Measurements from ENCODE around the gene LIX1L.

Gene LIX1L

DNA sequence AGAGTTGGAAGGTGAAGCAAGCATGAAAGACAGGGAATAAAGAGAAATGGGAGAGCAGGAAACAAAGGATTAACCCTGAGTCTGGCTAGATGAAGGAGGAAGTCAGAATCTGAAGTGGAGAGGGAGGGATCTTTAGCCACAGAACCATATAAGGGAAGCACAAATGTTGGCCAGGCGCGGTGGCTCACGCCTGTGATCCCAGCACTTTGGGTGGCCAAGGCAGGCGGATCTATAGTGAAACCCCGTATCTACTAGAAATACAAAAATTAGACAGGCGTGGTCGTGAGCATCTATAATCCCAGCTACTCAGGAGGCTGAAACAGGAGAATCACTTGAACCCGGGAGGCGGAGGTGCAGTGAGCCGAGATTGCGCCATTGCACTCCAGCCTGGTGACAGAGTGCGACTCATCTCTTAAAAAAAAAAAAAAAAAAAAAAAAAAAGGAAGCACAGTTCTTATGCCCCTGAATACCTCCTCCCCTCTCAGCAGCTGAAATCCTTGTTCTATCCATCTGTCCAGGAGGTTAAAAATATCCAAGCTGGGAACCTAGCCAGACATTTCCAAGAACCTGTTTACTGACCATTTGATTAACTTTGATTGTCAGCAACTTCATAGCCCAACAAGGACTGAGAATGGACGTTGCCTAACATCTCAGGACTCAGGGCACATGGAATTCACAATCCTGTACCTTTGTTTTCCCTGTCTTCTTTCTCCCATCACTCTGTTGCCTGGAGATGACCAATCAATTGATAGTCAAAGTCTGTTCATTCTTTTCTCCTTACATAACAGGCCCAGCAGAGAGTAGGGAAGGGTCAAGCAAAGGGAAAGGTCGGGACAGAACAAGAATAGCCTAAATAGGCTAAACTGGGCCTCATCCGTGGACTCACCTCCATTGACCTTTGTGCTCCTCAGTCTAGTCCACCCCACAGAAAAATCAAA, 28.0 kb upstream of the LIX1L start:
- no peak for DNase-seq (ENCODE audit: low read depth)

DNA sequence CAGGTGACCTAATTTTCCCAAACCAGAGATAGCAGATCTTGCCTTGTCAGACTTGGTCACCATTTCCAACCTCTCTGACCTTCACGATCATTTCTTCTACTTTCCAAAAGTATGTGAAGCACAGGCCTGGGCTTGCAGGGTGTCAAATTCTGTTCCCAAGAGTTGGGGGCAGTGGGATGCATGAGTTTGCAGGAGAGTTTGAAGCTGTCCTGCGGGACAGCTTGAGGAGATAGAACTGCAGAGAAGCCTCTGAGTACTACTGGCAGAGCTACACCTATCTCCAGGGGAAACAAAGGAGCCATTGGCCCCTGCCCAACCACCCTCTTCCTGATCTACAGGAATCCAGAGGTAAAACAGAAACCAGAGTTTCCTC, 27.3 kb upstream of the LIX1L start:
- DNase-seq (ENCODE audit: low read depth) = no peak

- no peak for DNase-seq (ENCODE audit: low read depth)
Measured at GRCh38 chr1:145983960-145984830, 26.4 kb upstream of the LIX1L start.

DNA sequence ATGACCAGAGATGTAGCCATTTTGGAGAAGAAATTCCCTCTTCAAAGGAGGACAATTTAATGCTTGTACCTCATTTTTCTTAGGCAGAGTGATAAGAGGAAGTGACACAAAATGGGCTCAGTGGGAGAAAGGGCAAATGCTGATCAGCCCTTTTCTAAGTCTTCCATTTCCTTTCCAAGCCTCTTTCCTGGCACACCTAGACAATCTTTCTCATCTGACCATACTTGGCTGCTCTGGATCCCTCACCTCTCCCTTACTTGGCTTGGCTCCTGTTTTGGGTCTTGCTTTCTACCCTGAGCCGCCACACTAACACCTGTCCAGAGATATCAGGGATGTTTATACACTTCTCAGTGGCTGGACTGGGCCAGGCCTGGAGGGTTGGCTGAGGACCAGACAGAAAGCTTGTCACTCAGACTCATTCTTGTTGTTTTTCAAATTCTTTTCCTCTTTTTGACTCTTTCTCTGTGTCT, 25.4 kb upstream of the LIX1L start:
- DNase-seq (ENCODE audit: low read depth) = no peak

DNA sequence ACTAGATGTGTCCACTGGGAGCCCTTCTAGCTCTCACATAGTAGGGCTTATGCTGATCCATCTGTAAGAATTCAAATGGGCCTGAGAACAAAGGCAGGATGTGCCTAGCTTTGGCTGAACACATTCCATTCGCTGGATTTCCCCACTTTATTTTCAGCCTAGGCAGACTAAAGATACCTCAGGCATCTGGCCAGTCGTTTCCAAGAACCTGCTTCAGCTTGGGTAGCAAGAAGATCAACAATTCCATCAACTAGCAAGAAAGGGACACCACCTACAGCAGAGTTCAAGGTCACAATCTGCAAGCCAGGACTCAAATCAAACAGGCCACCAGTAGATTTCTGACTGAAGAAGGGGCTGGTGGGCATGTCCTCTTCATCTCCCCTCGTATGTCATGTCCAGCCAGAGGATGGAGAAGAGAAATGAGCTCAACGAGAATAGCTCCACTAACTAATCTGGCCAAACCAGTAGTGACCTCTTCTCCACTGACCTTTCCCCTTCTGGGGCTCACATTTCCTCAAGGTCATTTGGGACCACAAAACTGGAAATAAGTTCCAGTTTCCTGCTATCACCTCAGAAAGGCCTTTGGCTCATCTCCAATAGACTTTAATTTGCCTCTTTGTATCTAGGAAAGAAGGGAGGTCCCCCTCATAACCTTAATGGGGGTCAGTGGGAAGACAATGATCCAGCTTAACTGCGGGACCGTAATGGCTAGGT, 24.4 kb upstream of the LIX1L start:
- no peak for DNase-seq (ENCODE audit: low read depth)

GRCh38 chr1:145980457-145980994, 22.7 kb upstream of the LIX1L start:
- no peak for DNase-seq (ENCODE audit: low read depth)

GRCh38 chr1:145979746-145980456, 22.1 kb upstream of the LIX1L start:
- DNase-seq (ENCODE audit: low read depth) = no peak

DNA sequence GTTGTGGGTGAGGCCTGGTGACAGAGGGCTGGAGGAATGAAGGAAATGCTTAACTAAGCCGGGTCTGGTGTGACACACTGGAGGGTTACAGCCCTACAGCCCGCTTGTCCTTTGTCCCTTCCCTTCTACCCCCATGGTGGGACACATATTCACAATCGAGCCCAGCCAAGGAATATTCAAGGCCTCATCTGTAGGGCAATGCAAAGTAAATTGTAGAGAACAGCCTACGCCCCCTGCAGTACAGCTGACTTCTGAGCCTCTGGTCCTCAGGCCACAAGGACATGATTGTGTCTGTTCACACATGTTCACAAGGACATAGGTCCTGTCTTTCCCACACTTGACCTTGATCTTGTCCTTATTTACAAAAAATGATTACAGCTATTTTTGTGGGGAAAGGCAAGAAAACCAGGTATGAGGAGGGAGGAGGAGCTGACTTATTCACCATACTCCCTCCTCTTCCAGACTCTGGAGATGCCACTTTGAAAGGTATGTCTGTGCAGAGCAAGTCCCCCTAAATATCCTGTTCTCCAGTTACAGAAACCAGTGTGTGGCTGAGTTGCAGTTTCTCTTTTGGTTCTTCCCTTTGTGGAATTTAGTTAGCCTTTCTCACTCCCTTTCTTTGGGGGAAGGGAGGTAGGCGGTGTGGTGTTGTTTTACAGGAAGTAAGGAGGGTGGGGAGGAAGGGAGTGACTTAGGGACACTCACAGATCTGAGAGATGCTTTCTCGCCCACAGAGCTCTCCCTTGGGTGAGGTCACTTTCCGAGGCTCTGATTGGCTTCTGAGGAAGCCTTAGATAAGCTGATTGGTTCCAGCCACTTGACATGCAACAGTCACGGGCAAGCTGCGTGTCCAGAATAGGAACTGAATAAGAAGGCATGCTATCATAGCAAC, 21.3 kb upstream of the LIX1L start:
- peak; percentile 58 for DNase-seq (ENCODE audit: low read depth)

DNA sequence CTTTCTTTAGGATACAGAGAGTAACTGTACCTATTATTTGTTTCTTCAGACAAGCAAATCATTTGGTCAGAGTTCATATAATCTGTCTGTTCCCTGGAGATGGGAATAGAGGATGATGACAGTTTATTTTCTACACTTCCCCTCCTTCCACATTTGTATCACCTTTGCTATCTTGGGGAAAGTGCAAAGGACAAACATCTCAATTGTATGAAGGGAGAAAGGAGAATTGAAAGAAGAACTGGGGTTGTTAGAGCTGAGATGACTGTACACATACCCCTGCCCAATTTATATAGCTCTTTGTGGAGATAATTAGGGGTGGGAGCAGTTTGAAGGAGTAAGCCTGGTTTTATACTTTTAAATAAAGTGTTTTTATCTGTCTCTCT, 20.6 kb upstream of the LIX1L start:
- DNase-seq (ENCODE audit: low read depth) = no peak

GRCh38 chr1:145977486-145978470, 20.0 kb upstream of the LIX1L start:
- peak; percentile 57 for DNase-seq (ENCODE audit: low read depth)

GRCh38 chr1:145977016-145977415, 19.2 kb upstream of the LIX1L start:
- DNase-seq (ENCODE audit: low read depth) = no peak

GRCh38 chr1:145975216-145975615, 17.4 kb upstream of the LIX1L start:
- no peak for DNase-seq (ENCODE audit: low read depth)

- no peak for DNase-seq (ENCODE audit: low read depth)
Measured at GRCh38 chr1:145974721-145975120, 16.9 kb upstream of the LIX1L start.

DNA sequence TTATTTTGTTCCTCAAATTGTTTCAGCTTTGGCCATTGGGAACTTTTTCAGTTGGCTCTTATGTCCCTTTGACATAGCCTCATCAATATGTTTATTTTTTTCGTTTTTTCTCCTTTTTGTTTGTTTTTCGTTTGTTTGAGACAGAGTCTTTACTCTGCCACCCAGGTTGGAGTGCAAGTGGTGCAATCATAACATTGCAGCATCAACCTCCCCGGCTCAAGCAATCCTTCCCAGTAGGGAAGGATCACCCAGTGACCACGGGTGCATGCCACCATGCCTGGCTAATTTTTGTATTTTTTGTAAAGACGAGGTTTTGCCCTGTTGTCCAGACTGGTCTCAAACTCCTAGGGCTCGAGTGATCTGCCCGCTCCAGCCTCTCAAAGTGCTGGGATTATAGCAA, 14.8 kb upstream of the LIX1L start:
- no peak for DNase-seq (ENCODE audit: low read depth)

- DNase-seq (ENCODE audit: low read depth) = no peak
Measured at GRCh38 chr1:145967288-145967687, 9.5 kb upstream of the LIX1L start.

- no peak for DNase-seq (ENCODE audit: low read depth)
Measured at GRCh38 chr1:145965119-145965744, 7.4 kb upstream of the LIX1L start.

DNA sequence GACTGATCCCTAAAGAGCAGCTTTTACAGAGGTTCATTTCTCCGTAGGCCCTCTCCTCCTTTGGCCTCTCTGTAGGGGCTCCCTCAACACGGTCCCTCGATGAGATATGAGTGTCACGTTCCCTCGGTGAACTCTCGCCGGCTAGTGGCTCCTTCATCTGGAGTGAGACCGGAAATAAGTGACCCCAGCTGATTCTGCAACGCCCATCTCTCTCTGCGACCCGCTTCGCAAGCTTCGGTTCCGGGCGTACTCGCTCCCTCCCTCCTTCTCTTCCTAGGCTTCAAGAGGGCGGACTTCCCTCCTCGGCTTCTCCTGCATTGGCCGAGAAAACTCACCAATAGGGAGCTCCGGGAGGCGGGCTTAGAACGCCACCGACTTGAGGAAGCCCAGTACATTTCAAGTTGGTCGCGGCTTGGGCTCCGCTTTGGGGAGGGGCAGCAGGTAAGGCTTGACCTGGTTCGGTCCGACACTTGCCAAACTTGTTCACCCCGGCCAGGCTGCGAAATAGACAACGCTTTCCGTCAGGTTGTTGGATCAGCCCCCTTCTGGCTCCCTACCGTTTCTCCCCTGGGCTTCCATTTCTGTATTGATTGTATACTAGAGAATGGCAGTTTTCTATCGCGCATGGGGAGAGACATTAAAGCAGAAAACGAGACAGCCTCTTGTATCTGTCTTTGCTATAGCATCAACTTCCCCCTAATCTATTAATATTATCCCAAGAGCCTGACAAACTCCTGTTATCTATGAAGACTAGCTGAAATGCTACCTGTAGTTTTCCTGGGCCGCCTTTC, 6.7 kb upstream of the LIX1L start, which contains the start of the genes ANKRD34A and POLR3GL:
Gene ANKRD34A, minus strand, starts transcription at position 248 of the 791 bp plus-strand sequence. CDS start 2,816 bp downstream, outside the sequence.
Gene POLR3GL, plus strand, starts transcription at position 363 of the 791 bp plus-strand sequence. CDS start 10,176 bp downstream, outside the sequence.
- peak; percentile 85 for DNase-seq (ENCODE audit: low read depth)

Measured in activated gamma-delta T cell treated with anti-CD3 and anti-CD28 coated beads, Interleukin-2, amount 50 U/mL, for 16 hours (primary cell).